Spleen (tissue), 7 donors: ENCODE results near the gene INO80.

Experiments
- POLR2A ChIP-seq, 3 donors: fragments of 450-650 bp; IDR thresholded peaks; one replicate each; pipeline ENCODE4 v1.5.1; 2017; ENCODE audit warnings: antibody characterized with exemption in 3 of 3, mild to moderate bottlenecking in 1 of 3
- POLR2AphosphoS5 ChIP-seq, 3 donors: sonication (generic); formaldehyde crosslinking; IDR thresholded peaks; one replicate each; pipeline ENCODE4 v1.5.1; 2017; ENCODE audit warnings: antibody characterized with exemption in 3 of 3
- TF ChIP-seq, protein P1 (sequence below), 11 experiments: fragments of 200-600 bp in 7 of 11; fragments of 450-650 bp in 4 of 11; sonication (generic) in 4 of 11; IDR thresholded peaks in 8 of 11; conservative IDR thresholded peaks in 3 of 11; 1 replicate in 7 of 11; 2 replicates in 4 of 11; pipeline versions ENCODE4 v1.4.0 to v1.8.0; 2016 to 2021; ENCODE audit warnings: antibody characterized with exemption in 11 of 11, inconsistent platforms in 4 of 11, mild to moderate bottlenecking in 1 of 11
- donor health status: DM: no; HTN: no; CAD: no; lungs with moderate emphysema.
- donor health status: DM: no; HTN: no; CAD: no.
- donor health status: DM: no; HTN: no; CAD: no.

- TF ChIP-seq POLR2A (IDR thresholded peaks at IDR 0.05) (no peak), POLR2AphosphoS5 (IDR thresholded peaks at IDR 0.05) (no peak)
- TF ChIP-seq, protein P1, sequence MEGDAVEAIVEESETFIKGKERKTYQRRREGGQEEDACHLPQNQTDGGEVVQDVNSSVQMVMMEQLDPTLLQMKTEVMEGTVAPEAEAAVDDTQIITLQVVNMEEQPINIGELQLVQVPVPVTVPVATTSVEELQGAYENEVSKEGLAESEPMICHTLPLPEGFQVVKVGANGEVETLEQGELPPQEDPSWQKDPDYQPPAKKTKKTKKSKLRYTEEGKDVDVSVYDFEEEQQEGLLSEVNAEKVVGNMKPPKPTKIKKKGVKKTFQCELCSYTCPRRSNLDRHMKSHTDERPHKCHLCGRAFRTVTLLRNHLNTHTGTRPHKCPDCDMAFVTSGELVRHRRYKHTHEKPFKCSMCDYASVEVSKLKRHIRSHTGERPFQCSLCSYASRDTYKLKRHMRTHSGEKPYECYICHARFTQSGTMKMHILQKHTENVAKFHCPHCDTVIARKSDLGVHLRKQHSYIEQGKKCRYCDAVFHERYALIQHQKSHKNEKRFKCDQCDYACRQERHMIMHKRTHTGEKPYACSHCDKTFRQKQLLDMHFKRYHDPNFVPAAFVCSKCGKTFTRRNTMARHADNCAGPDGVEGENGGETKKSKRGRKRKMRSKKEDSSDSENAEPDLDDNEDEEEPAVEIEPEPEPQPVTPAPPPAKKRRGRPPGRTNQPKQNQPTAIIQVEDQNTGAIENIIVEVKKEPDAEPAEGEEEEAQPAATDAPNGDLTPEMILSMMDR (IDR thresholded peaks at IDR 0.05 in 8 of 11, conservative IDR thresholded peaks at IDR 0.05 in 3 of 11) = no peak
These were observed 8.0 kb upstream of the INO80 start for GRCh38 chr15:41124058-41124457.
